ENCODE results near the gene STXBP4.

STXBP4 gene

DNA sequence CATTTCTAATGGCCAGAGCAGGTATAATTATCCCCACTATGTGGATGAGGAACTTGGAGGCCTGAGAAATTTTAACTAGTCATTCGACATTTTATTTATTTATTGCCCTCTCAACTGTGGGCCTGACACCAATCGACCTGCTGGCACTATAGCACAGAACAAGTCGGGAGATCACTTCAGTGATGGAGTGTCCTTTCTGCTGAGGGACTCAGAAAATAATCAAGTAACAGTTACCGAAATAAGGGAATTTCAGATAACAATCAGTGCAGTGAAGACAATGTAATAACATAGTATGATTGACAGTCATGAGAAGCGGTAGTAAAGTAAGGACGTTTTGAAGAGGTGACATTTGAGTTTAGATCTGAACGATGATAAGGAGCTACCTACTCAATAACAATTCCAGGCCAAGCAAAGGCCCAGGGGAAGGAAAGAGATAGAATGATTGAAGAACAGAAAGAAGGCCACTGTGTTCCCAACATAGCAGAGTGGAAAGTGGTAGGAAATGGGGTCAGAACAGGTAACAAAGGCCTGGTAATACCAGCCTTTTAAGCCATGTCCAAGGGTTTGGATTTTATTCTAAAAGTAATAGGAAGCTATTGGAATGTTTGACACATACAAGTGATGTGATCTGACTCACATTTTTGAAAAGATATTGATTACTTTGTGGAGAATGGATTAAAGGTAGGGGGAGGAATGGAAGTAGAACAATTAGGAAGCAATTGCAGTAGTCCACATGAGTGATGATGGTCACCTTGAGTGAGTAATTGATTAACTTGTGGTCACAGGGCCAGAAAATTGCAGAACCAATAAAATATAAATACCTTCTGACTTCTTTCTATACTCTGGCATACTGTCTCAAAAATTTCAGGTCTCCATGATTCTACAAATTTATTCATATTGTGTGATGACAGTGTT, 1.4 kb downstream of the STXBP4 start:
- in situ Hi-C loops (cut with MboI; ENCODE audit: low sequenced_read_pairs): no loop called here

DNA sequence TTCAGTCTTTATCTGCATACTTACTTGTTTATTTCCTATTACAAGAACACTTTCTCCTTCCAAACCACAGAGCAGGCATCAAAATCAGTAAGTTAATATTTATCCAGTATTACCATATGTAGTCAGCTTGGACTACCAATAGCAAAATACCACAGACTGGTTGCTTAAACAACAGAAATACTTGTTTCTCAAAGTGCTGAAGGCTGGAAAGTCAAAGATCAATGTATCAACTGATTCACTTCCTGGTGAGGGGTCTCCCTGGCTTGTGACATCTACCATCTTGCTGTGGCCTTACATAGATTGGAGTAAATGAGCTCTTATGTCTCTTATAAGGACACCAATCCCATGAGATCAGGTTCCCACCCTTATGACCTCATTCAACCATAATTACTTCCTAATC, 2.6 kb downstream of the STXBP4 start:
- in situ Hi-C loops (cut with MboI; ENCODE audit: low sequenced_read_pairs): no loop called here

DNA sequence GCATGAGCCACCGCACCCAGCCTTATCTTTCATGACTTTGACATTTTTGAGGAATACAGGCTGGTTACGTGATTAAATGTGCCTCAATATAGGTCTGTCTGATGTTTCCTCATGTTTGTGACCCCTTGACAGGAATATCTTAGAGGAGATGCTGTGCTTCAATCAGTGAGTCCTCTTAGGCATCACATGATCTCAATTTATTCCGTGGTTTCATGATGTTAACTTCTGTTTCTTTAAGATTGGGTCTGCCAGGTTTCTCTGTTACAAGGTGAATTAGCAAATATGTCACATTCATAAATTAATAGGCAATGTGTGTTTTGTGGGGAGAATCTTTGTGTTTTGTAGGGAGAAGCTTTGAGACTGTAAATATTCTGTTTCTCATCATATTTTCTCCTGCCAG, 3.3 kb downstream of the STXBP4 start:
- in situ Hi-C loops (cut with MboI; ENCODE audit: low sequenced_read_pairs): no loop called here

DNA sequence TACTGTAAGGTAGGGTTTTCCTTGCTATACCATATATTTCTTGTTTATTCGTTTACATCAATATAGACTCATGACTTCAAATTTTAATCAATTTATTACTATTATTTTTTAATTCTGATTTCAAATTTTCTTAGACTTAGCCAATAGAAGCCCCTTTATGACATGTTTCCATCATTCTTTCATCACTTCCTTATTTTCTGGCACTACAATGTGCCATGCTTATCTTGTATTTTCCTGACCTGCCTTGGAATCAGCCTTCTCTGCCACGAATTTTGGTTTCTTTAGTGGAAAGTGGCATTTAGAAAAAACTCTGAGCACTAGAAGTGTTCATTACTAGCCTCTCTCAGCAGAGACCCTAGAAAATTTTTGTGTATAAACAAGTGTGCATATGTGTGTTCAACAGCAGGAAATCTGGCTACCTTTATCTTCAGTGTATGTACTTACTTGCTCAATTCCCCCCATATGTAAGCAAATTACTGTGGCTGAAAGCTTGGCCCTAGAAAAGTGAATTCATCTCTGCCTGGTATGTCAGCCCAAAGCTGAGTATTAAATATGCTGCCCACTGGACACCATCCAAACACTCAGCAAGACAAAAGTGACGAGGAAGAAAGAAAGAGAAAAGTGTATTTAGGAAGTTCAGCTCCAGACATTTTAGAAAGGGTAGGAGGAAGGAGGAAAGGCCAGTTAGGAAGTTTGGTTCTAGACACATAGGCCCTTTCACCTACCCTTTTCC, 4.0 kb downstream of the STXBP4 start:
- in situ Hi-C loops (cut with MboI; ENCODE audit: low sequenced_read_pairs): no loop called here

DNA sequence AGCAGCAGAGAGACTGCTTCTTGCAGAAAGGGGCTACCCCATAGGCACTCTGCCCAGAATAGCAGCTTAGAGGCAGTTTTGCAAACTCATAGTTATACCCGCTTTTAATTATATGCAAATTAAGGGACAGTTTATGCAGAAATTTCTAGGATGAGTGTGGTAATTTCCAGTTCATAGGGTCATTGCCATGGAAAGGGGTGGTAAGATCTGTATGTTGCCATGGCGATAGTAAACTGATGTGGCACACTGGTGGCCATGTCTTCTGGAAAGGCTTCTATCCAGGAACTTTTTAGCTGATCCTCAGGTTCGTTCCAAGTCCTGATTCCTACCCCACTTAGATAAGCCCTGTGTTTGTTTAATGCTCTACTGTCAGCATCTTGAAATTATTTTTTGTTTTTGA, 6.2 kb downstream of the STXBP4 start:
- in situ Hi-C loops (cut with MboI; ENCODE audit: low sequenced_read_pairs): loop anchor here (25.0 kb wide), 1 partner anchor 313 kb away; no protein-coding TSS in a partner anchor

DNA sequence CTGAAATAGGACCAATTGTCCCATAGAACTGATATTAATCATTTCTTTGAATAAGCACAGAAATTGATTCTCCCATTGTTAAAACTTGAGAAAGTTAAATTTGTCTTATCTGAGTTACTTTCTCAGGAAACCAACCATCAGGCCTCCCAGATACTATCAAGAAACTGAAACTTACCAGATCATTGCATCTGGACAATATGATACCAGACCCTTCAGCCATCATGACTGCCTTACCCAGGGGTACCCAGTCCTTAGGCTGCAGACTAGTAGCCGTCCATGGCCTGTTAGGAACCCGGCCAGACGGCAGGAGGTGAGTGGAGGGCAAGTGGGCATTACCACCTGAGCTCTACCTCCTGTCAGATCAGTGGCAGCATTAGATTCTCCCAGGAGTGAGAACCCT, 7.8 kb downstream of the STXBP4 start:
- in situ Hi-C loops (cut with MboI; ENCODE audit: low sequenced_read_pairs): loop anchor here (25.0 kb wide), 1 partner anchor 311 kb away; no protein-coding TSS in a partner anchor

DNA sequence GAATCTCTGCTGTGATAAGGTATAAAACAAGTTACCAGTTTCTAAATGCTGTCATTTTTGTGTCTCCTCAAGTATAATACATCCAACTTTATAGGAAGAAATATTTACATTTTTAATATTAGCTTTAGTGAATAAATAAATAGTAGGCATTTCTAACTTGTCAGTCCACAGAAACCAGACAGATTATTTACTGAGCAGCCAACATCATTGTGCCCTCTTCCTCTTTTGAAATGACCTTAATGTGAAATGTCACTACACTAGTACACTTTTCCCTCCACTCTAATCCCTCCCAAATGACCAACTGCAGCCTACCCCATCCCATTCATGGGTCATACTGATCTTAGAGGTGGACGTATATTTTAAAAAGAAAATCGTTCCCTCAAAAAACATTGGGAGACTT, 9.2 kb downstream of the STXBP4 start:
- in situ Hi-C loops (cut with MboI; ENCODE audit: low sequenced_read_pairs): loop anchor here (25.0 kb wide), 1 partner anchor 310 kb away; no protein-coding TSS in a partner anchor

DNA sequence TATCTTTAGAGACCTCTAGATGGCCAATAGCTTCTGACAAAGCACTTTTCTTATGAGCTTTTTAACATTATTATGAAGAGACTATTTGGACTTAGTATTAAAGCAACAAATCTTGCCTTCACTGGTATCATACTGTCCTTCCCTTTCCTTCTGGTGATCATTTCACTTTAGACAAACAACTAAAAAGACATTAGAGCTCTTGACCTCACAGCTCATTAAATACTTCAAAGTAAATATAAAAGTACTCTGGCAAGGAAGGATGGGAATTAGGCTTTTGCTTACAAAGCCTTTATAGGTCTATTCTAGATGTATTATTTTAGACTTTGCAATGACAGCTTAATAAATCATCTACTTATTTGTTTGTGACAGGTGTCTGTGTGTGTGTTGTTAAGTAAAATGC, 11.1 kb downstream of the STXBP4 start:
- in situ Hi-C loops (cut with MboI; ENCODE audit: low sequenced_read_pairs): loop anchor here (25.0 kb wide), 1 partner anchor 308 kb away; no protein-coding TSS in a partner anchor

DNA sequence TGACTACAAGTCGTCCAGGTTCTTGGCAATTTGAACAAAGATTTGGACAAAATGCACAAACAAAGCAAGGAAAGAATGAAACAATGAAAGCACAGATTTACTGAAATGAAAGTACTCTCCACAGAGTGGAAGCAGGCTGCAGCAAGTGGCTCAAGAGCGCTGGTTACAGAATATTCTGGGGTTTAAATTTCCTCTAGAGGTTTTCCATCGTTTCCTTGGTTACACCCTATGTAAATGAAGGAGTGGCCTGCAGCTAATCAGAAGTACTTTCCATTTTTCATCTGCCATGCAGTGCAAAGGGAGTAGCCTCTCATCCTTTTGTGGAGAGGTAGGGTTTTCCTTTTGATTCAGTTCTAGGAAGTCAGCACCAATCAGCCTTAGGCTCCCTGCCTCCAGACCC, 11.8 kb downstream of the STXBP4 start:
- in situ Hi-C loops (cut with MboI; ENCODE audit: low sequenced_read_pairs): loop anchor here (25.0 kb wide), 1 partner anchor 307 kb away; no protein-coding TSS in a partner anchor

DNA sequence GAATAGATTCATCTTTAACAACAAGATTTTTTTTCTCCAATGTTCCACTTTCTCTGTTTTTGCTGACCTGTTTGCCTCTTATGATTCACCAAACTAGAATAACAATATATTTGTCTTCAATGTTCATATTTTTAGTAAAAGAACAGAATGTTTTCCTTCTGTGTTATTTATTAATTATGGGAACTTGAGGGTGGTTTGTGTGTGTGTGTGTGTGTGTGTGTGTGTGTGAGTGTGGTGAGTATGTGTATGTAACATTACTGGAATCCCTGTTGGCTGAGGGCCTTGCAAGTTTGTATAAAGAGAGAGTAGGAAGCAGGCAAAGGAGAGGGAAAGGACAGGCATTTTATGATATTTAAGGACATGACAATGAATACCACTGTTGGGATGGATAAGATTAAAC, 13.8 kb downstream of the STXBP4 start:
- in situ Hi-C loops (cut with MboI; ENCODE audit: low sequenced_read_pairs): loop anchor here (25.0 kb wide), 1 partner anchor 305 kb away; no protein-coding TSS in a partner anchor

DNA sequence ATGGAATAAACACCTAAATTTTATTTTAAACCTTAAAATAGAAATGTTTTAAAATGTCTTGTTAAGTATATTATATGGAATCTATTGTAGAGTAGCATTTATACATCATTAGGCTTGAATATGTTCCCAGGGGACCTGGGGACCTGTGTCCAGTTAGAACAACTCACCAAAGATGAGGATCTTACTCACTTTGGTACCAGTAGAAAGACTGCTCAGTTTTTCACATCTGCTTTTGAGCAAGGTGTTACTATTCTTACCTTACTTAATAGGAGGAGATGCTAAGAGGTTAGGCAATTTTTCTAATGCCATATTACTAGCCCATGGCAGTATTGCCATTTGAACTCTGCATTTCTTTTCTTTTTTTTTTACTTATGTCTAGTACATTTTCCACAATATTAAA, 14.7 kb downstream of the STXBP4 start:
- in situ Hi-C loops (cut with MboI; ENCODE audit: low sequenced_read_pairs): loop anchor here (25.0 kb wide), 1 partner anchor 304 kb away; no protein-coding TSS in a partner anchor

DNA sequence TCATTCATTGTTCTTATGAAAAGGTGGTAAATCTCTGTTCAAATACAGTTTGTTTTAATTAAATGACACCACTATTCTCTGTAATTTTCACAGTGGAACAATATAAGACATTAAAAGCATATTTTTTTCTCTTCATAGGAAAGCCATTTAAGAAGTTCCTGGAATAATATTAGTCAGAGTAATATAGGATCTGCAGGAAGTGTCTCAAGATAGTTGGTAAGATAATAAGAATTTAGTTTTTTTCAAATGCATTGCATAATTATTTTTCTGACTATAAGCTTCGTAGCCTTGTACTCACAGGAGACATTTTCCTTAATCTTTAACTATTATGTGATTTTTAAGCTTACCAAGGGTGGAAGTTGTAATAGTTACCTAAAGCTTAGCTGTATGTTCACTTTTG, 16.9 kb downstream of the STXBP4 start:
- in situ Hi-C loops (cut with MboI; ENCODE audit: low sequenced_read_pairs): loop anchor here (25.0 kb wide), 1 partner anchor 302 kb away; no protein-coding TSS in a partner anchor

DNA sequence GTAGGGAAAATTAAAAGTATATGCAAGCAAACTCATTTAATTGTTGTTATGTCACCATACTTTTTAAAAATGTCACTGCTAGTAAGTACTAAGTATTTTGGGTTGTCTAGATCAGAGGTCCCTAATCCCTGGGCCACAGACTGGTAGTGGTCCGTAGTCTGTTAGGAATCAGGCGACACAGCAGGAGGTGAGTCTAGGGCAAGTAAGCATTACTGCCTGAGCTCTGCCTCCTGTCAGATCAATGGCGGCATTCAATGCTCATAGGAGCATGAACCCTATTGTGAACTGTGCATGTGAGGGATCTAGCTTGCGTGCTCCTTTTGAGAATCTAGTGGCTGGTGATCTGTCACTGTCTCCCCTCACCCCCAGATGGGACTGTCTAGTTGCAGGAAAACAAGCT, 21.6 kb downstream of the STXBP4 start:
- in situ Hi-C loops (cut with MboI; ENCODE audit: low sequenced_read_pairs): loop anchor here (25.0 kb wide), 1 partner anchor 297 kb away; no protein-coding TSS in a partner anchor

DNA sequence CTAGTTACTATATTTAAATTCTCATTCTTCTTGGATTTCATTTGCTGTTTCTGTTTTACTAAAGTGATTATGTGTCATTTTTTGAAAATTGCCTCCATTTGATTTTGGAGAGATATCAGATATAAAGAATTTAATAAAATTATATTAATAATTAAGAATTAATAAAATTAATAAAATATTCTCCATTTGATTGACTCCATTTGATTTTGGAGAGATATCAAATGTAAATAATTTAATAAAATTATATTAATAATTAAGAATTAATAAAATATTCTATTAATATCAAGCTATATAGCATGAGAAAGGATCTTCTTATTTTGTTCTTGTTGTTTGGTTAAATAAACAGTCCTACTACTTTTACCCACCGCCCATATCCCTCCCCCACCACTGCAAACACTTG, 23.0 kb downstream of the STXBP4 start:
- in situ Hi-C loops (cut with MboI; ENCODE audit: low sequenced_read_pairs): loop anchor here (25.0 kb wide), 1 partner anchor 296 kb away; no protein-coding TSS in a partner anchor

DNA sequence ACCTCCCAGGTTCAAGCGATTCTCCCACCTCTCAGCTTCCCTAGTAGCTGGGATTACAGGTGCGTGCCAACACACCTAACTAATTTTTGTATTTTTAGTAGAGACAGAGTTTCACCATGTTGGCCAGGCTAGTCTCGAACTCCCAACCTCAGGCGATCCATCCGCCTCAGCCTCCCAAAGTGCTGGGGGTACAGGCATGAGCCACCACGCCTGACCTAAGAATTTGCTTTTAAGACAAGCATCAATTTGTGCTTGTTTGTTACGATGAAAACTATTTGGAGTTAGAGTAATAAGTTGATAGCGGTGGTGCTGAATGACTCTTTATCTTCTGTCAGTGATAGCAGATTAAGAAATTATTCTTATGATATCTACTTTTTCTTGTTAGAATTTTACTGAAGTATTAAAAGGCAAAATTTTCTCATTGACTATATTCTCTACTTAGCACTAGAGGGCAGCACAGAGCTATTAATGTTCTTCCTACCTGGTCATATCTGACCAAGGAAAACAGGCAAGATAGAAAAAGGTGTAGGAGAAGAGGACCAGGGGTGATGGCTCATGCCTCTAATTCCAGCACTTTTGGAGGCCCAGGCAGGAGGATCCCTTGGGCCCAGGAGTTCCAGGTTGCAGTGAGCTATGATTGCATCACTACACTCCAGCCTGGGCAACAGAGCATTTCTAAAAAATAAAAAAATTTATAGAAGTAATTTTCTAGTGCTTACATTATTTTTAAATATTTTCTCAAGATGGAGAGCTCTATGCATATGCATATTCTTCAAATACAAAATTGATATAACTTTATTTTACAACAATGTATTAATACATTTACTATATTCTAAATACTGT, 24.5 kb downstream of the STXBP4 start:
- in situ Hi-C loops (cut with MboI; ENCODE audit: low sequenced_read_pairs): loop anchor here (25.0 kb wide), 1 partner anchor 294 kb away; no protein-coding TSS in a partner anchor

DNA sequence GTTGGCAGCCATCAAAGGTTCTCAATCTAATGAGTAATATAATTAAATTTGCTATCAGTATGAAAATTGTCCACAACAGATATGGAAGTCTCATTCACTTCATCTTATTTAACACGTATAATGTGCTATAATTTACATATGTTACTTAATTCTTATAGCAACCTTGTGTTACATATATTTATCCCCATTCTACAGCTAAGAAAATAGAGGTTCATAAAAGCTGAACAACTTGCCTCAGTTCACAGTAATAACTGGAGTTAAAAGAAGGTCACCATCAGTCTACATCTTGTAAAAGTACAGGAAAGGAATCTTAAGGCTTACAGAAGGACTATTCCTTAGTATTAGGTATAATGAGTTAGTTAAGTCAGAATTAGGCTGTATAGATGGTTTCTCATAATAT, 27.9 kb downstream of the STXBP4 start:
- in situ Hi-C loops (cut with MboI; ENCODE audit: low sequenced_read_pairs): loop anchor here (25.0 kb wide), 1 partner anchor 291 kb away; no protein-coding TSS in a partner anchor

DNA sequence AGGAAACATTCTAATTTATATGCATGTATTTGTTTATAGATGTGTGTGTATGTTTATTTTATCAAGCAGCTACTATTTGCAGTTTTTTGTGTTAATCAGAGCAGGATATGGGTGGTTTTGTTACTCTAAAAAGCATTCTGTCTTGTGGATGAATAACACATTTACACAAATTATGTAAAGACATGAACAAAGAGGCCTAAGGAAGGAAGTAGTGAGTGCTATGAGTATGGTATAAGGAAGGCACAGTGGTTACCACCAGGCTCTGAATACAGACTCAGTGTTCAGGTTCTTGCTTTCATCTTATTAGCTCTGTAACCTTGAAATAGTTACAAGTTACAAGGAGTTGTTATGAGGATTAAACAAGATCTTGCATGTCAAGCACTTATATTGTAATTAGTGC, 33.9 kb downstream of the STXBP4 start:
- in situ Hi-C loops (cut with MboI; ENCODE audit: low sequenced_read_pairs): no loop called here

DNA sequence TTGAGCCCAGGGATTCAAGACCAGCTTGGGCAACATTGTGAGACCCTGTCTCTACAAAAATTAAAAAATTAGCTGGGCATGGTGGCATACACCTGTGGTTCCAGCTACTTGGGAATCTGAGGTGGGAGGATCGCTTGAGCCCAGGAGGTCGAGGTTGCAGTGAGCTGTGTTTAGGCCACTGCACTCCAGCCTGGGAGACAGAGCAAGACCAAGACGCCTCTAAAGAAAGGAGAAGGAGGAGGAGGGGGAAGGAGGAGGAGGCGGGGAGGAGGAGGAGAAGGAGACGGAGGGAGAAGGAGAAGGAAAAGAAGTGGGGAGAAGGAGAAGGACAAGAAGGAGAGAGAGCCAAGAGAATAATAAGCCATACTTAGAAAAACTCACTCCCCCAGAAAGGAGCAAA, 35.9 kb downstream of the STXBP4 start:
- in situ Hi-C loops (cut with MboI; ENCODE audit: low sequenced_read_pairs): no loop called here

DNA sequence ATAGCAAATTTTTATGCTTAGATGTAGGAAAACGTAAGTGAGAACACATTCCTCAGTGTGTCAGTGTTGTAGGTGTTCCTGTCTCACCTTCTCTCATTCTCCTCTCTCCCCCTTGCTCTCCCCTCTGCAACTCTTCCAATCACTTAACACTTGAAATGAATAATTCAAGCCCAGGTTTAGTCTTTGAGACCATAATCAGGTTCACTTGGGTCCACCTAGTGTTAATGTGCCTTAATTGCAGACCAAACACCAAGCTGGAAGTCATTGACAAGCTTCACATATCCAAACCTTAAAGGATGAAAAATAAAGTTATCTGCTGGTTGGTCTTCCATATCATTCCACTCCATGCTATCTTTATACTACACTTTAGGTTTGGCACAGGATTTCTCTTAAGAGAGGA, 37.0 kb downstream of the STXBP4 start:
- in situ Hi-C loops (cut with MboI; ENCODE audit: low sequenced_read_pairs): no loop called here

DNA sequence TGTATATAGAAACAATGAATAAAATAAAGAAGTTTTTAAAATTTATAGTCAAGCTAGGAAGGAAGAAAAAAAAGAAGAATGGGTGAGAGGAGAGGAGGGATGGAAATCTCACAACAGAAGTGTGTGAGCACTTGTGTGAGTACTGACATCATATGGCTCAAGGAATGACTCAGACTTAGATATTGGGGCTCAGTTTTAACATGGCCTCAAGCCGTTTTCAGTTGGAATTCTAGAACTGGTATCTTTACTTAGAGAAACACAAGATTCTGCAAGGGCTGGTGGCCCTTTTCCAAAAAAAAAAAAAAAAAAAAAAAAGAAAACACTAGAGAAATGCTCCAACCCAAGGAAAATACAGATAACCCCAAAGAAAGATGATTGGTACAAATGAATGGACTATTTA, 55.1 kb downstream of the STXBP4 start:
- in situ Hi-C loops (cut with MboI; ENCODE audit: low sequenced_read_pairs): no loop called here
